Smooth muscle cell (in vitro differentiated cells): ENCODE results near the gene GPR153. TPM values are rescaled to one million over a fixed set of nuclear protein-coding genes. Genes with fewer than 3 reads are reported as not detected.

Experiments used
- DNase-seq: peaks from one replicate; lab custom pipeline; 2025; ENCODE audit not compliant: unreplicated experiment; lab: John Stamatoyannopoulos, UW
- H2AFZ ChIP-seq: fragments of 200-600 bp; sonication (generic); 2 replicates; pipeline ENCODE4 v1.6.0; 2016; ENCODE audit warnings: antibody characterized with exemption, low read depth, mild to moderate bottlenecking
- H3F3A ChIP-seq: fragments of 200-600 bp; sonication (generic); 2 replicates; pipeline ENCODE4 v1.6.0; 2017; ENCODE audit warnings: antibody characterized with exemption, low read depth
- H3K27ac ChIP-seq: fragments of 200-600 bp; sonication (generic); 2 replicates; pipeline ENCODE4 v1.5.1; 2016; ENCODE audit warnings: low read depth, mild to moderate bottlenecking
- H3K27me3 ChIP-seq: fragments of 200-600 bp; sonication (generic); 2 replicates; pipeline ENCODE4 v1.6.1; 2016; ENCODE audit warnings: low read depth, mild to moderate bottlenecking
- H3K36me3 ChIP-seq: fragments of 200-600 bp; sonication (generic); 2 replicates; pipeline ENCODE4 v1.5.1; 2016; ENCODE audit warnings: low read depth
- H3K4me1 ChIP-seq: fragments of 200-600 bp; sonication (generic); 2 replicates; pipeline ENCODE4 v1.5.1; 2016; ENCODE audit warnings: low read depth
- H3K4me2 ChIP-seq: fragments of 200-600 bp; sonication (generic); 2 replicates; pipeline ENCODE4 v1.6.0; 2016; ENCODE audit warnings: mild to moderate bottlenecking
- H3K4me3 ChIP-seq: fragments of 200-600 bp; sonication (generic); 2 replicates; pipeline ENCODE4 v1.5.1; 2016; ENCODE audit warnings: mild to moderate bottlenecking
- H3K79me2 ChIP-seq: fragments of 200-600 bp; sonication (generic); 2 replicates; pipeline ENCODE4 v1.6.0; 2016; ENCODE audit warnings: low read depth, mild to moderate bottlenecking
- H3K9ac ChIP-seq: fragments of 200-600 bp; sonication (generic); 2 replicates; pipeline ENCODE4 v1.6.0; 2016; ENCODE audit warnings: low read depth
- H3K9me3 ChIP-seq: fragments of 200-600 bp; sonication (generic); replicated peaks from 2 replicates; pipeline ENCODE4 v1.5.1; 2016; ENCODE audit warnings: low read depth
- H4K20me1 ChIP-seq: fragments of 200-600 bp; sonication (generic); 2 replicates; pipeline ENCODE4 v1.6.0; 2016; ENCODE audit warnings: low read depth
- CTCF ChIP-seq: fragments of 200-600 bp; sonication (generic); IDR thresholded peaks from 2 replicates; pipeline ENCODE4 v1.5.1; 2017; ENCODE audit warnings: borderline replicate concordance, mild to moderate bottlenecking, antibody characterized with exemption; ENCODE audit not compliant: insufficient read depth, poor library complexity, severe bottlenecking
- WGBS: methylation state at CpG from one replicate; pipeline ENCODE4 v1.1.7; 2016; ENCODE audit warnings: low lambda C conversion rate; 5-methylcytosine and 5-hydroxymethylcytosine counted together
- polyA plus RNA-seq: library from polyadenylated mRNA; unstranded; fragments of >200 nt; fragmentation: Nextera tagmentation; extraction: Ambion mirVana; gene quantifications from 2 replicates; pipeline ENCODE4 v1.2.1, GENCODE V29; 2016
- total RNA-seq: library from RNA; depleted of rRNA; stranded (reverse); fragments of >200 nt; gene quantifications from 2 replicates; pipeline ENCODE4 v1.2.3, GENCODE V29; 2014

GPR153 gene
- total and polyA plus RNA-seq, 2 experiments from 2014 or later, result 8.2 to 15.8 TPM

GRCh38 chr1:6249739-6250689 lies 10.9 kb downstream of the GPR153 start:
- Histone ChIP-seq H3K36me3 (no peaks in the 10 kb centered on the region), H3K4me3 (no peak overlapping the region), H2AFZ (no peak overlapping the region), H3K27ac (no peak overlapping the region), H3K9me3 (no peaks in the 10 kb centered on the region), H3K9ac (no peak overlapping the region), H4K20me1 (peaks cover 17% of the 10 kb centered on the region), H3K79me2 (no peaks in the 10 kb centered on the region), H3K4me2 (no peak overlapping the region), H3F3A (peaks cover 3% of the 10 kb centered on the region), H3K27me3 (peaks cover 62% of the 10 kb centered on the region), H3K4me1 (no peaks in the 10 kb centered on the region)
- no peak for TF ChIP-seq CTCF
- no peak for DNase-seq
- 30% methylated on average over 61 of the region's 71 CpGs for WGBS

- no peak overlapping the region for H3K27ac ChIP-seq
- TF ChIP-seq CTCF, result no peak
- 13% methylated on average over 59 of the region's 96 CpGs for WGBS
- peaks cover 17% of the 10 kb centered on the region for H4K20me1 ChIP-seq
- peak overlapping the region; percentile 26 for H3K4me3 ChIP-seq
- H3K9me3 ChIP-seq, result no peaks in the 10 kb centered on the region
- H3K79me2 ChIP-seq, result no peaks in the 10 kb centered on the region
- H3F3A ChIP-seq, result peaks cover 3% of the 10 kb centered on the region
- no peaks in the 10 kb centered on the region for H3K4me1 ChIP-seq
- peaks cover 71% of the 10 kb centered on the region for H3K27me3 ChIP-seq
- H3K36me3 ChIP-seq, result no peaks in the 10 kb centered on the region
- DNase-seq, result no peak
- H3K4me2 ChIP-seq, result peak overlapping the region; percentile 76
- H3K9ac ChIP-seq, result no peak overlapping the region
- no peak overlapping the region for H2AFZ ChIP-seq
Measured at GRCh38 chr1:6248932-6249738, 11.8 kb downstream of the GPR153 start.

DNA sequence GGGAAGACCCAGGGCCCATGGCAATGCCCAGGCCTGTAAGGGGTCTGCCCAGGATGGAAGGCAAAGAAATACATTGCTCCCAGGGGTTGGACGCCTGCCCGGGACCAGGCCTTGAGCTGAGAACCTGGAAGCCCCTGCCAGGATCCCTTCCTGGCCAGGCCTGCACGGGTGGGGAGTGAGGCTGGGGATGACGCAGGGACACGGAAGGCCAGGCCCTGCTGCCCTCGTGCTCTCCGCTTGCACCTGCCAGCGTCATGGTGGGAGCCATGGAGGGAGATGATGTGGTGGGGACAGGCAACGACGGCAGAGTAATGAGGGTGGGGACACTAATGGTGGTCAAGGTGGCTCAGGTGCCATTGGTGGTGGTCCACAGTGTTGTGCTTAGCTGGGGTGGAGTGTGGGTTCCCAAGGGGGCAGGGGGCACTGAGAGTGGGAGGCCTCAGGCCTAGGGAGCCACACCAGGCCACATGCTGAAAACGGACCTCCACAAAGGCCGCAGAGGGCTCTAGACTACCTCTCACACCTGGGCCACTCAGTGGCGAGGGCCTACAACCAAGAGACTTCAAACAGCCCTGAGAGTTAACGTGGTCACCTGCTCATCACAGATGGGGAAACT lies 12.6 kb downstream of the GPR153 start:
- Histone ChIP-seq H4K20me1 (peaks cover 17% of the 10 kb centered on the region), H3K36me3 (no peaks in the 10 kb centered on the region), H3F3A (peaks cover 3% of the 10 kb centered on the region), H3K9ac (no peak overlapping the region), H2AFZ (no peak overlapping the region), H3K9me3 (no peaks in the 10 kb centered on the region), H3K4me1 (no peaks in the 10 kb centered on the region), H3K4me2 (no peak overlapping the region), H3K79me2 (no peaks in the 10 kb centered on the region), H3K4me3 (no peak overlapping the region), H3K27me3 (peaks cover 80% of the 10 kb centered on the region), H3K27ac (no peak overlapping the region)
- TF ChIP-seq CTCF, result no peak
- 83% methylated on average over 14 of the region's 14 CpGs for WGBS
- DNase-seq, result no peak
